Pancreas (tissue), 10 donors: ENCODE data around the gene NPIPB2. TPM values are rescaled to one million over a fixed set of nuclear protein-coding genes. Genes with fewer than 3 reads are reported as not detected.

ENCODE experiments used
- ATAC-seq, 4 donors: fragments of 200-7000 bp; cut with Tn5 transposase; one replicate each; pipeline versions ENCODE4 v1.8.0 to v1.9.1; 2020; ENCODE audit warnings: mild to moderate bottlenecking in 4 of 4, moderate library complexity in 4 of 4
- DNase-seq, 6 donors: peaks; one replicate each; pipeline ENCODE4 v3.0.0-alpha.2; 2020
- FAIRE-seq: peaks from 2 replicates; lab custom pipeline; 2012; peaks lifted over from hg19 to GRCh38; lab: Jason Lieb, UNC
- H3K27ac ChIP-seq, 4 donors: fragments of 200-600 bp; sonication (generic); 1 replicate in 3 of 4; 2 replicates in 1 of 4; pipeline versions ENCODE4 v1.5.0 to v1.8.0; 2020
- H3K27me3 ChIP-seq, 4 donors: fragments of 200-600 bp; one replicate each; pipeline ENCODE4 v1.8.0; 2021
- H3K36me3 ChIP-seq, 3 donors: fragments of 200-600 bp; sonication (generic) in 1 of 3; one replicate each; pipeline versions ENCODE4 v1.5.0 to v1.8.0; 2020 to 2021
- H3K4me1 ChIP-seq, 3 donors: fragments of 200-600 bp; one replicate each; pipeline ENCODE4 v1.8.0; 2021
- H3K4me3 ChIP-seq, 4 donors: fragments of 200-600 bp; sonication (generic) in 2 of 4; one replicate each; pipeline versions ENCODE4 v1.5.0 to v1.8.0; 2020 to 2021
- H3K9me3 ChIP-seq, 4 donors: fragments of 200-600 bp; one replicate each; pipeline ENCODE4 v1.8.0; 2021
- CTCF ChIP-seq, 4 donors: fragments of 200-600 bp; sonication (generic) in 3 of 4; IDR thresholded peaks; one replicate each; pipeline versions ENCODE4 v1.5.0 to v1.8.0; 2021; ENCODE audit warnings: antibody characterized with exemption in 4 of 4
- WGBS, 2 donors: extraction: QIAGEN DNeasy Blood & Tissue Kit; methylation state at CpG; one replicate each; pipeline ENCODE4 v1.1.7; 2013; 5-methylcytosine and 5-hydroxymethylcytosine counted together
- intact Hi-C, 3 donors: fragments of 100-400 bp; cut with DNase I; formaldehyde crosslinking; loops; one replicate each; pipeline versions ENCODE4 v1.11.1 to v1.14.2; 2022
- polyA plus RNA-seq, 2 donors: library from polyadenylated mRNA; stranded (reverse); fragments of 200-250 nt; gene quantifications; one replicate each; pipeline ENCODE4 v1.2.3, GENCODE V29; 2013
- total RNA-seq, 6 donors: library from RNA; stranded (reverse); fragmentation: NEBNext Ultra II Directional in 4 of 6; extraction: Animal tissue kit (Norgen Biotek cat#: 25700) in 4 of 6; gene quantifications; one replicate each; pipeline versions ENCODE4 v1.2.1 to v1.2.4, GENCODE V29; 2021 to 2023
- donor health status: healthy with polysubstance abuse.
- donor health status: DM: no; HTN: no; CAD: no; lungs with moderate emphysema.
- donor health status: DM: no; HTN: no; CAD: no.
- donor health status: control.
- donor health status: control.
- donor health status: Bipolar disorder and iron deficiency.
- donor health status: DM: yes; HTN: yes; CAD: no.
- donor health status: DM: no; HTN: no; CAD: no.
- donor health status: DM: no; HTN: no; CAD: no.
- donor health status: DM: yes; HTN: yes; CAD: no.

The NPIPB2 gene
- total and polyA plus RNA-seq, 8 donors = 0.92 to 10.0 (median 4.6) TPM

DNA sequence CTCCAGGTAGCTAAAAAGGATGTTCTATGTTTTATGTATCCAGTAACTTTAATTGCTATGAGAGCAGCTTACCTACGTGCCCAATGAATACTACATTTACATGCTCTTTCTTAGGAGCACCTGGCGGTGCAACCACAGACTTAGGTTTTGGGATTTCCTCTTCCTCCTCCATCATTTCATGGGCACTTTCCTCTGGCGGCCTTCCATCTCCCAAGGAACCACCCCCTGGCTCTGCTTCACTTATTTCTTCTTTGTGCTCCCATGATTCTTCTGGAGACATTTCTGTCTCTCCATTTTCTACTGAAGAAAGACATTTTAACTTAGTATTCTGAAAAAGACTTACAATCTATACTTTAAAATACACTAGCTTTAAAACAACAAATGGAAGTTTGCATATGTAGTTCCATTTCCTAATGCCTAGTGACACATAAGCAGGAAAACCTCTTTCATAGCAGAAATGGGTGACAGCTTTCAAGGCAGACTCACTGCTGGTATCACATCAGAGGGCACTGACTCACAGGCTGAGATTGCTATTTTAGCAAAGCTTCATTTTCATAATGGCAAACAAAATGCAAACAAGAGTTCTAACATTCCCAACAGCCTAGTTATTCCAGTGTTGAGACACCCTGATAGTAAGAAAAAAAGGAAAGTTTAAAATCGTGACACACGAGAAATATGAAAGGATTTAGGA, 45.2 kb downstream of the NPIPB2 start:
- H3K27ac ChIP-seq = no peak overlapping the region
- WGBS, 2 donors = 84 to 88% methylated on average over 5 of the region's 5 CpGs
- H3K36me3 ChIP-seq = peaks cover 0 to 7% (median 0%) of the 10 kb centered on the region in 3 donors
- TF ChIP-seq CTCF (IDR thresholded peaks at IDR 0.05) = no peak
- no peaks in the 10 kb centered on the region for H3K9me3 ChIP-seq
- DNase-seq (no peak), ATAC-seq (peak in 1 of 4 donors; percentile 29), FAIRE-seq (no peak)
- H3K4me1 ChIP-seq = no peaks in the 10 kb centered on the region
- no peak overlapping the region for H3K4me3 ChIP-seq
- no peaks in the 10 kb centered on the region for H3K27me3 ChIP-seq
- intact Hi-C loops = no loop called here

DNA sequence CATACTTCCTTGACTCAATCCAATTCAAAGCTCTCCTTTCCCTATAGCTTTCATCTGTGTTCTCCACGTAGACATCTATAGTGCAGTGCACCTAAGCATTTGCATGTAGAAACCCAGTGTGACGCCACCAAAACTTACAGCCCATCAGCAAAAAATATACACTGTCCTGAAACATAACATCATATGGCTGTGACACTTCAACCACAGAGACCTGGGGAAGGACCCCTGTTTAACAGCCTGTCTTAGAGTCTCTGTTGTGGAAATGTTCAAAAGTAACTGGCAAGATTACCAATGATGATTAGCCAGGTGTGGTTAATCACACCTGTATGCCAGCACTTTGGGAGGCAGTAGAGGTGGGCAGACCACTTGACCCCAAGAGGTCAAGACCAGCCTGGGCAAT, 48.3 kb downstream of the NPIPB2 start:
- H3K36me3 ChIP-seq = peaks cover 0 to 26% (median 0%) of the 10 kb centered on the region in 3 donors
- no peak for TF ChIP-seq CTCF (IDR thresholded peaks at IDR 0.05)
- no peak overlapping the region for H3K4me3 ChIP-seq
- H3K27ac ChIP-seq = no peak overlapping the region
- H3K9me3 ChIP-seq = no peaks in the 10 kb centered on the region
- ATAC-seq (no peak), FAIRE-seq (no peak), DNase-seq (no peak)
- intact Hi-C loops = no loop called here
- no peaks in the 10 kb centered on the region for H3K27me3 ChIP-seq
- 95 to 98% methylated on average over 2 of the region's 2 CpGs for WGBS, 2 donors
- no peaks in the 10 kb centered on the region for H3K4me1 ChIP-seq

GRCh38 chr16:11892761-11893160, 49.1 kb downstream of the NPIPB2 start:
- Histone ChIP-seq H3K36me3 (peaks cover 0 to 30% (median 2%) of the 10 kb centered on the region in 3 donors), H3K4me1 (no peaks in the 10 kb centered on the region), H3K27me3 (no peaks in the 10 kb centered on the region), H3K9me3 (no peaks in the 10 kb centered on the region), H3K27ac (no peak overlapping the region), H3K4me3 (no peak overlapping the region)
- WGBS, 2 donors = 94 to 98% methylated on average over 4 of the region's 4 CpGs
- intact Hi-C loops = no loop called here
- ATAC-seq (no peak), DNase-seq (no peak), FAIRE-seq (no peak)
- TF ChIP-seq CTCF (IDR thresholded peaks at IDR 0.05) = no peak

GRCh38 chr16:11890231-11890965, 51.4 kb downstream of the NPIPB2 start:
- Histone ChIP-seq H3K4me3 (no peak overlapping the region), H3K9me3 (no peaks in the 10 kb centered on the region), H3K36me3 (peaks cover 0 to 47% (median 7%) of the 10 kb centered on the region in 3 donors), H3K4me1 (no peaks in the 10 kb centered on the region), H3K27me3 (no peaks in the 10 kb centered on the region), H3K27ac (no peak overlapping the region)
- no peak for FAIRE-seq
- TF ChIP-seq CTCF (IDR thresholded peaks at IDR 0.05) = no peak
- ATAC-seq = no peak
- WGBS, 2 donors = 92 to 95% methylated on average over 5 of the region's 5 CpGs
- no peak for DNase-seq
- intact Hi-C loops = no loop called here

DNA sequence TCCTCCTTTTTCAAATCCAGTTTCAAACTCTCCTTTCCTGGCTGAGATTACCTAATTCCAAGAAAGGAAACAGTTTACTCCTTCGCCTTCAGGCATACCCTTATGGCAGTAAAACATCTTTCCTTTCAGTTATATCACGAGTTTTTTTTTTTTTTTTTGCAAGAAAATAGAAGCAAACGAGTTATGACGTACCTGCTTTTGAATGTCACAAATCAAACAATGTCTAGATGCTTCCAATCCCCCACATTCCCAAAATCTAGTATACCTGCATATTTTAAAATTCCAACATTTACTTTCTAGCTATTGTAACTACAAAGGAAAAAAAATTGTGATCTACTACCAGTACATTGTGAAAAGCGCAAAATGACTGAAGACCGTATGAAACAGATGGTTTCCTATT, 55.0 kb downstream of the NPIPB2 start:
- Histone ChIP-seq H3K27me3 (no peaks in the 10 kb centered on the region), H3K9me3 (no peaks in the 10 kb centered on the region), H3K4me1 (no peaks in the 10 kb centered on the region), H3K27ac (no peak overlapping the region), H3K4me3 (no peak overlapping the region), H3K36me3 (peaks cover 0 to 55% (median 25%) of the 10 kb centered on the region in 3 donors)
- ATAC-seq (no peak), DNase-seq (no peak), FAIRE-seq (no peak)
- intact Hi-C loops = no loop called here
- no peak for TF ChIP-seq CTCF (IDR thresholded peaks at IDR 0.05)
- 83 to 87% methylated on average over 6 of the region's 6 CpGs for WGBS, 2 donors
